Retina (tissue), 1 donor: Measurements from ENCODE around the gene HAND1.
"Not testable (repeated sequence)": the region's sequence is repeated elsewhere in the genome, so short reads cannot be mapped to it uniquely, and the experiment has no call there.

Experiments used
- DNase-seq: peaks from one replicate; pipeline ENCODE4 v3.0.0-alpha.2; 2016

The HAND1 gene

GRCh38 chr5:154478224-154478565 is at the start of gene HAND1:
HAND1 (minus strand) TSS chr5:154478227; CDS start chr5:154478008, 219 bp downstream.
- no peak for DNase-seq

- DNase-seq = no peak
Measured at GRCh38 chr5:154526231-154527226, 48.5 kb upstream of the HAND1 start.

- no peak for DNase-seq
Measured at GRCh38 chr5:154524859-154525258, 46.8 kb upstream of the HAND1 start.

GRCh38 chr5:154524181-154524580 is 46.2 kb upstream of the HAND1 start:
- no peak for DNase-seq

- peak; percentile 66 for DNase-seq
Measured at GRCh38 chr5:154523709-154524108, 45.7 kb upstream of the HAND1 start.

GRCh38 chr5:154523104-154523503 is 45.1 kb upstream of the HAND1 start:
- no peak for DNase-seq

- no peak for DNase-seq
Measured at GRCh38 chr5:154522284-154522683, 44.3 kb upstream of the HAND1 start.

GRCh38 chr5:154521756-154522155 is 43.7 kb upstream of the HAND1 start:
- no peak for DNase-seq

GRCh38 chr5:154520861-154521453 is 42.9 kb upstream of the HAND1 start:
- peak; percentile 72 for DNase-seq

- no peak for DNase-seq
Measured at GRCh38 chr5:154519359-154519758, 41.3 kb upstream of the HAND1 start.

- DNase-seq = no peak
Measured at GRCh38 chr5:154518438-154518867, 40.4 kb upstream of the HAND1 start.

GRCh38 chr5:154517810-154518437 is 39.9 kb upstream of the HAND1 start:
- no peak for DNase-seq

- DNase-seq = no peak
Measured at GRCh38 chr5:154517181-154517580, 39.2 kb upstream of the HAND1 start.

GRCh38 chr5:154516475-154516874 is 38.4 kb upstream of the HAND1 start:
- DNase-seq = no peak

GRCh38 chr5:154515488-154515887 is 37.5 kb upstream of the HAND1 start:
- not testable (repeated sequence) for DNase-seq

- no peak for DNase-seq
Measured at GRCh38 chr5:154514331-154514730, 36.3 kb upstream of the HAND1 start.

- DNase-seq = no peak
Measured at GRCh38 chr5:154513669-154514084, 35.6 kb upstream of the HAND1 start.

- DNase-seq = no peak
Measured at GRCh38 chr5:154511984-154512383, 34.0 kb upstream of the HAND1 start.

- DNase-seq = peak; percentile 79
Measured at GRCh38 chr5:154509784-154510555, 31.9 kb upstream of the HAND1 start.

GRCh38 chr5:154508114-154508513 is 30.1 kb upstream of the HAND1 start:
- DNase-seq = no peak

- DNase-seq = no peak
Measured at GRCh38 chr5:154506716-154507080, 28.7 kb upstream of the HAND1 start.

GRCh38 chr5:154506049-154506715 is 28.2 kb upstream of the HAND1 start:
- DNase-seq = no peak
